Measurements from ENCODE around the gene RAPGEF6. TPM values are rescaled to one million over a fixed set of nuclear protein-coding genes. Genes with fewer than 3 reads are reported as not detected.

Gene RAPGEF6
- total RNA-seq, 1 experiment from 2014 or later, result 9.7 TPM

DNA sequence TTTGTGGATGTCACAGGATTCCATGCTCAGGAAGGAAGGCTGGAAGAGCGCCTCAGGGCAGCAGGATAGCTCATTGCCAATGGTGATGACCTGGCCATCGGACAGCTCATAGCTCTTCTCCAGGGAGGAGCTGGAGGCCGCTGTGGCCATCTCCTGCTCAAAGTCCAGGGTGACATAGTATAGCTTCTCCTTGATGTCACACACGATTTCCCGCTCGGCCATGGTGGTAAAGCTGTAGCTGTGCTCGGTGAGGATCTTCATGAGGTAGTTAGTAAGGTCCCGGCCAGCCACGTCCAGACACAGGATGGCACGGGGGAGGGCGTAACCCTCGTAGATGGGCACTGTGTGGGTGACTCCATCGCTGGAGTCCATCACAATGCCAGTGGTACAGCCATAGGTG, 24.3 kb upstream of the RAPGEF6 start:
- intact Hi-C loops (cut with micrococcal nuclease), result no loop called here
- POLR2A ChIA-PET (ENCODE audit: unreplicated experiment), result no interaction called here
- CTCF ChIA-PET, result no interaction called here
- BruUV-seq (replicated peaks), result no TSS peak
- H3K27me3 ChIP-seq (ENCODE audit: low read length), result no peaks in the 10 kb centered on the region
- no peaks in the 10 kb centered on the region for H3K79me2 ChIP-seq (ENCODE audit: low read length)
- no peak for DNase-seq
- no peak overlapping the region for H3K4me3 ChIP-seq (ENCODE audit: low read length)
- no peaks in the 10 kb centered on the region; the same call in 1 of the 2 replicates for H3K36me3 ChIP-seq (ENCODE audit: low read depth, low read length)
- no peak for ATAC-seq
- no peak overlapping the region for H3K9ac ChIP-seq (ENCODE audit: low read length)
- no peak overlapping the region for H3K4me2 ChIP-seq (ENCODE audit: low read length)
- no peaks in the 10 kb centered on the region for H4K20me1 ChIP-seq (ENCODE audit: low read length)
- H2AFZ ChIP-seq (ENCODE audit: low read length), result no peak overlapping the region
- TF ChIP-seq, protein P1, sequence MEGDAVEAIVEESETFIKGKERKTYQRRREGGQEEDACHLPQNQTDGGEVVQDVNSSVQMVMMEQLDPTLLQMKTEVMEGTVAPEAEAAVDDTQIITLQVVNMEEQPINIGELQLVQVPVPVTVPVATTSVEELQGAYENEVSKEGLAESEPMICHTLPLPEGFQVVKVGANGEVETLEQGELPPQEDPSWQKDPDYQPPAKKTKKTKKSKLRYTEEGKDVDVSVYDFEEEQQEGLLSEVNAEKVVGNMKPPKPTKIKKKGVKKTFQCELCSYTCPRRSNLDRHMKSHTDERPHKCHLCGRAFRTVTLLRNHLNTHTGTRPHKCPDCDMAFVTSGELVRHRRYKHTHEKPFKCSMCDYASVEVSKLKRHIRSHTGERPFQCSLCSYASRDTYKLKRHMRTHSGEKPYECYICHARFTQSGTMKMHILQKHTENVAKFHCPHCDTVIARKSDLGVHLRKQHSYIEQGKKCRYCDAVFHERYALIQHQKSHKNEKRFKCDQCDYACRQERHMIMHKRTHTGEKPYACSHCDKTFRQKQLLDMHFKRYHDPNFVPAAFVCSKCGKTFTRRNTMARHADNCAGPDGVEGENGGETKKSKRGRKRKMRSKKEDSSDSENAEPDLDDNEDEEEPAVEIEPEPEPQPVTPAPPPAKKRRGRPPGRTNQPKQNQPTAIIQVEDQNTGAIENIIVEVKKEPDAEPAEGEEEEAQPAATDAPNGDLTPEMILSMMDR (conservative IDR thresholded peaks at IDR 0.05; ENCODE audit: low read depth, low read length), result no peak
- TF ChIP-seq EZH2 (IDR thresholded peaks at IDR 0.05; ENCODE audit: low read length, unreplicated experiment) (no peak), EZH2phosphoT487 (IDR thresholded peaks at IDR 0.05; ENCODE audit: borderline replicate concordance, low read length) (no peak)
- no peaks in the 10 kb centered on the region for H3K9me3 ChIP-seq (ENCODE audit: low read length)
- no peak overlapping the region for H3K27ac ChIP-seq (ENCODE audit: low read length)
- no peaks in the 10 kb centered on the region for H3F3A ChIP-seq (ENCODE audit: low read length, unreplicated experiment)
- no peaks in the 10 kb centered on the region for H3K9me2 ChIP-seq (replicated peaks; ENCODE audit: low read length)
- H3K4me1 ChIP-seq (ENCODE audit: insufficient read depth, low read length), result no peaks in the 10 kb centered on the region

DNA sequence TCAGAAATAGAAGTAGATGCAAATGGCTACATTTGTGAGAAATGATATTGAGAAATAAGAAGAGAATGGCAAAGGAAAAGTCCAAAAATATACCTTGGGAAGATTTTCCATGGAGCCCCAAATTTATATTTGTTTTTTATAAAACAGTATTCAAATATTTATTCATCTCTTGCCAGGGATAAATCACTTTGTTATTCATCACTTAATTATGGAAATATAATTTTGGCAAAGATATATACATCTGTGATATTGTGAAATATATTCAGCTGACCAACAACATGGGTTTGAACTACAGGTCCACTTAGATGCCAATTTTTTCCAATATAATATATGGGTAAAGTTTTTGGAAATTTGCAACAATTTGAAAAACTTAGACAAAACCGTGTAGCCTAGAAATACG, 19.7 kb upstream of the RAPGEF6 start:
- Histone ChIP-seq H3K9ac (ENCODE audit: low read length) (no peak overlapping the region), H3K27ac (ENCODE audit: low read length) (no peak overlapping the region), H3K9me3 (ENCODE audit: low read length) (no peaks in the 10 kb centered on the region), H3K27me3 (ENCODE audit: low read length) (no peaks in the 10 kb centered on the region), H2AFZ (ENCODE audit: low read length) (no peak overlapping the region), H3K9me2 (replicated peaks; ENCODE audit: low read length) (no peaks in the 10 kb centered on the region), H3K4me2 (ENCODE audit: low read length) (no peak overlapping the region), H4K20me1 (ENCODE audit: low read length) (no peaks in the 10 kb centered on the region), H3K79me2 (ENCODE audit: low read length) (no peaks in the 10 kb centered on the region), H3F3A (ENCODE audit: low read length, unreplicated experiment) (no peaks in the 10 kb centered on the region), H3K4me1 (ENCODE audit: insufficient read depth, low read length) (peaks cover 2% of the 10 kb centered on the region), H3K4me3 (ENCODE audit: low read length) (no peak overlapping the region), H3K36me3 (ENCODE audit: low read depth, low read length) (peaks cover 4% of the 10 kb centered on the region; the same call in 1 of the 2 replicates)
- no TSS peak for BruUV-seq (replicated peaks)
- POLR2A ChIA-PET (ENCODE audit: unreplicated experiment), result interaction anchor here (0.7 kb wide), 1 partner anchor 122 kb away, joined by 4 read pairs; no protein-coding TSS in a partner anchor
- ATAC-seq (no peak), DNase-seq (no peak)
- intact Hi-C loops (cut with micrococcal nuclease), result no loop called here
- CTCF ChIA-PET, result no interaction called here
- TF ChIP-seq EZH2 (IDR thresholded peaks at IDR 0.05; ENCODE audit: low read length, unreplicated experiment), result no peak
- TF ChIP-seq EZH2phosphoT487 (IDR thresholded peaks at IDR 0.05; ENCODE audit: borderline replicate concordance, low read length), result no peak
- TF ChIP-seq, protein P1 (conservative IDR thresholded peaks at IDR 0.05; ENCODE audit: low read depth, low read length), result no peak

DNA sequence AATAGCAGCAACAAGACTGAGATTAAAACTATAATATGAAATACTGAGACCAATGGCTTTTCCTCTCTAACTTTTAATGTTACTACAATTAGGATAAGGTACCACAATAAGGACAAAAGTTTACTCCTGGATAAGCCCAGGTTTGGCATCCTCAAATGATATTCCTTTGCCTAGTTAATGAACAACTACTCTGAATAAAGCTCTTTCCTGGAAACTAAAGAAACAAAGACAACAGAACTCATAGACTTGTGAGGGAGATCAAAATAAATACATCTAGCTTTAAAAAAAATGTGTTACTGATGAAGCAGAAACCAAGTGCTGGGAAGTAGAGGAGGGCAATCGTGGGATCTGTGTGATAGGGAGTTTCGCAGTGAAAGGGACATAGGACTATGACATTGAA, 19.3 kb upstream of the RAPGEF6 start:
- Histone ChIP-seq H4K20me1 (ENCODE audit: low read length) (no peaks in the 10 kb centered on the region), H3K9ac (ENCODE audit: low read length) (no peak overlapping the region), H3K4me2 (ENCODE audit: low read length) (no peak overlapping the region), H3F3A (ENCODE audit: low read length, unreplicated experiment) (no peaks in the 10 kb centered on the region), H2AFZ (ENCODE audit: low read length) (no peak overlapping the region), H3K79me2 (ENCODE audit: low read length) (no peaks in the 10 kb centered on the region), H3K4me3 (ENCODE audit: low read length) (no peak overlapping the region), H3K4me1 (ENCODE audit: insufficient read depth, low read length) (peaks cover 6% of the 10 kb centered on the region), H3K9me3 (ENCODE audit: low read length) (no peaks in the 10 kb centered on the region), H3K36me3 (ENCODE audit: low read depth, low read length) (peaks cover 4% of the 10 kb centered on the region; the same call in 1 of the 2 replicates), H3K27ac (ENCODE audit: low read length) (no peak overlapping the region), H3K27me3 (ENCODE audit: low read length) (no peaks in the 10 kb centered on the region), H3K9me2 (replicated peaks; ENCODE audit: low read length) (no peaks in the 10 kb centered on the region)
- no peak for ATAC-seq
- CTCF ChIA-PET, result no interaction called here
- no peak for DNase-seq
- no TSS peak for BruUV-seq (replicated peaks)
- POLR2A ChIA-PET (ENCODE audit: unreplicated experiment), result no interaction called here
- intact Hi-C loops (cut with micrococcal nuclease), result no loop called here
- TF ChIP-seq EZH2 (IDR thresholded peaks at IDR 0.05; ENCODE audit: low read length, unreplicated experiment) (no peak), EZH2phosphoT487 (IDR thresholded peaks at IDR 0.05; ENCODE audit: borderline replicate concordance, low read length) (no peak)
- TF ChIP-seq, protein P1 (conservative IDR thresholded peaks at IDR 0.05; ENCODE audit: low read depth, low read length), result no peak
